HCT116 (cell line): Measurements from ENCODE around the gene NCOA6. TPM values are rescaled to one million over a fixed set of nuclear protein-coding genes. Genes with fewer than 3 reads are reported as not detected.

ENCODE experiments used
- ATAC-seq: fragments of 200-7000 bp; cut with Tn5 transposase; 2 replicates; pipeline ENCODE4 v1.9.1; 2020; ENCODE audit warnings: mild to moderate bottlenecking, moderate library complexity
- BruUV-seq: library from RNA; stranded (reverse); fragments of 400-500 nt; replicated peaks from 2 replicates; lab custom pipeline; 2021; lab: Mats Ljungman, UMichigan
- CTCF ChIA-PET: fragments of 300-600 bp; sonication (Branson Sonifier 250); formaldehyde crosslinking; loops from one replicate; lab custom pipeline; 2021; ENCODE audit warnings: antibody characterized with exemption; lab: Charles Lee
- POLR2A ChIA-PET: fragments of 300-600, 350-600 bp; sonication (Branson Sonifier 250); formaldehyde crosslinking; loops from one replicate; lab custom pipeline; 2021; ENCODE audit warnings: antibody characterized with exemption; lab: Charles Lee
- RAD21 ChIA-PET, 2 experiments: fragments of 300-600 bp; sonication (Branson Sonifier 250); formaldehyde crosslinking; loops; one replicate each; lab custom pipeline; 2023; ENCODE audit warnings: low total read pairs in 2 of 2; ENCODE audit not compliant: uncharacterized antibody in 2 of 2, unreplicated experiment in 2 of 2, low non-redundant PET in 1 of 2; lab: Charles Lee
- DNase-seq: peaks from one replicate; pipeline ENCODE4 v3.0.0-alpha.2; 2010; ENCODE audit warnings: low read depth, low spot score
- H2AFZ ChIP-seq: fragments of 200-600 bp; shearing (Covaris generic), sonication (generic); 2 replicates; pipeline ENCODE4 v1.6.1; 2017; ENCODE audit warnings: low read depth, mixed run types, mixed read lengths, antibody characterized with exemption, low read length; ENCODE audit not compliant: poor library complexity, severe bottlenecking
- H3K27ac ChIP-seq: 2 replicates; pipeline ENCODE4 v1.5.1; 2012; ENCODE audit warnings: low read depth, low read length
- H3K27me3 ChIP-seq: fragments of 200-600 bp; sonication (generic); 2 replicates; pipeline ENCODE4 v1.6.1; 2016; ENCODE audit warnings: mixed run types, low read length, mixed read lengths; ENCODE audit not compliant: insufficient read depth
- H3K36me3 ChIP-seq, 2 experiments: fragments of 200-500 bp in 1 of 2; fragments of 200-600 bp in 1 of 2; sonication (Bioruptor generic) in 1 of 2; sonication (generic) in 1 of 2; 2 replicates each; pipeline versions ENCODE4 v1.5.1 to v1.6.1; 2014 to 2016; ENCODE audit warnings: low read length in 2 of 2, inconsistent platforms in 1 of 2, mixed read lengths in 1 of 2, mixed run types in 1 of 2; ENCODE audit not compliant: insufficient read depth in 2 of 2, control insufficient read depth in 1 of 2
- H3K4me1 ChIP-seq, 2 experiments: fragments of 200-600 bp in 1 of 2; sonication (generic) in 1 of 2; 2 replicates each; pipeline versions ENCODE4 v1.5.1 to v1.6.1; 2012 to 2017; ENCODE audit warnings: low read length in 2 of 2, inconsistent platforms in 1 of 2, mild to moderate bottlenecking in 1 of 2, mixed read lengths in 1 of 2, mixed run types in 1 of 2, moderate library complexity in 1 of 2; ENCODE audit not compliant: insufficient read depth in 2 of 2, control insufficient read depth in 1 of 2
- H3K4me2 ChIP-seq: fragments of 200-600 bp; sonication (generic); 2 replicates; pipeline ENCODE4 v1.6.1; 2017; ENCODE audit warnings: mixed run types, low read length, mixed read lengths
- H3K4me3 ChIP-seq, 2 experiments: fragments of 200-600 bp in 1 of 2; sonication (generic) in 1 of 2; replicated peaks in 1 of 2; 2 replicates each; pipeline ENCODE4 v1.5.1; 2011 to 2016; ENCODE audit warnings: low read length in 2 of 2, control low read depth in 1 of 2, low read depth in 1 of 2, mild to moderate bottlenecking in 1 of 2, mixed read lengths in 1 of 2, mixed run types in 1 of 2
- H3K79me2 ChIP-seq: fragments of 200-600 bp; sonication (generic); 2 replicates; pipeline ENCODE4 v1.6.1; 2017; ENCODE audit warnings: mild to moderate bottlenecking, mixed run types, low read length, moderate library complexity, mixed read lengths; ENCODE audit not compliant: insufficient read depth
- H3K9ac ChIP-seq: fragments of 200-600 bp; sonication (generic); 2 replicates; pipeline ENCODE4 v1.6.1; 2016; ENCODE audit warnings: low read length, mixed read lengths
- H3K9me2 ChIP-seq: fragments of 200-600 bp; sonication (generic), shearing (Covaris generic); 2 replicates; pipeline ENCODE4 v1.6.1; 2017; ENCODE audit warnings: mixed run types, mild to moderate bottlenecking, moderate library complexity; ENCODE audit not compliant: insufficient read depth
- H3K9me3 ChIP-seq, 2 experiments: fragments of 200-500 bp in 1 of 2; fragments of 200-600 bp in 1 of 2; sonication (Bioruptor generic) in 1 of 2; sonication (generic) in 1 of 2; 2 replicates each; pipeline ENCODE4 v1.6.1; 2014 to 2017; ENCODE audit warnings: low read length in 2 of 2, mixed read lengths in 2 of 2, inconsistent platforms in 1 of 2, low read depth in 1 of 2, mild to moderate bottlenecking in 1 of 2, mixed run types in 1 of 2, moderate library complexity in 1 of 2; ENCODE audit not compliant: control insufficient read depth in 1 of 2, insufficient read depth in 1 of 2
- H4K20me1 ChIP-seq: fragments of 200-600 bp; sonication (generic), shearing (Covaris generic); 2 replicates; pipeline ENCODE4 v1.6.1; 2017; ENCODE audit warnings: mixed run types, mild to moderate bottlenecking, moderate library complexity; ENCODE audit not compliant: insufficient read depth
- CEBPB ChIP-seq: IDR thresholded peaks from 2 replicates; pipeline ENCODE4 v1.6.1; 2012; ENCODE audit warnings: low read depth
- EGR1 ChIP-seq: IDR thresholded peaks from 2 replicates; pipeline ENCODE4 v1.6.1; 2012; ENCODE audit warnings: low read depth
- EZH2phosphoT487 ChIP-seq: fragments of 200-600 bp; IDR thresholded peaks from 2 replicates; pipeline ENCODE4 v1.6.1; 2018; ENCODE audit warnings: antibody characterized with exemption, borderline replicate concordance
- POLR2AphosphoS5 ChIP-seq: IDR thresholded peaks from 2 replicates; pipeline ENCODE4 v1.6.1; 2011; ENCODE audit warnings: mild to moderate bottlenecking, low read depth, low read length, moderate library complexity
- RAD21 ChIP-seq: IDR thresholded peaks from 2 replicates; pipeline ENCODE4 v1.6.1; 2012; ENCODE audit warnings: low read depth, mild to moderate bottlenecking
- SIN3A ChIP-seq: IDR thresholded peaks from 2 replicates; pipeline ENCODE4 v1.6.1; 2012; ENCODE audit warnings: low read depth
- SP1 ChIP-seq: IDR thresholded peaks from 2 replicates; pipeline ENCODE4 v1.6.1; 2012; ENCODE audit warnings: low read depth
- intact Hi-C: fragments of 100-400 bp; cut with micrococcal nuclease; formaldehyde crosslinking; loops from 2 replicates; pipeline ENCODE4 v1.10.0; 2022
- total RNA-seq: library from RNA; stranded (reverse); gene quantifications from one replicate; pipeline ENCODE4 v1.2.1, GENCODE V29; 2021; ENCODE audit not compliant: unreplicated experiment
- TF ChIP-seq, protein P1 (sequence below): IDR thresholded peaks from 2 replicates; pipeline ENCODE4 v1.6.1; 2012; ENCODE audit warnings: low read depth
- TF ChIP-seq, protein P2 (sequence below): IDR thresholded peaks from 2 replicates; pipeline ENCODE4 v1.6.1; 2011; ENCODE audit warnings: mild to moderate bottlenecking, low read length, moderate library complexity; ENCODE audit not compliant: insufficient replicate concordance; ENCODE audit errors: extremely low read depth
- TF ChIP-seq, protein P3 (sequence below): IDR thresholded peaks from 2 replicates; pipeline ENCODE4 v1.6.1; 2012
- TF ChIP-seq, protein P4 (sequence below): IDR thresholded peaks from 2 replicates; pipeline ENCODE4 v1.6.1; 2012

NCOA6 gene
- total RNA-seq, 1 experiment from 2014 or later: 24.8 TPM

DNA sequence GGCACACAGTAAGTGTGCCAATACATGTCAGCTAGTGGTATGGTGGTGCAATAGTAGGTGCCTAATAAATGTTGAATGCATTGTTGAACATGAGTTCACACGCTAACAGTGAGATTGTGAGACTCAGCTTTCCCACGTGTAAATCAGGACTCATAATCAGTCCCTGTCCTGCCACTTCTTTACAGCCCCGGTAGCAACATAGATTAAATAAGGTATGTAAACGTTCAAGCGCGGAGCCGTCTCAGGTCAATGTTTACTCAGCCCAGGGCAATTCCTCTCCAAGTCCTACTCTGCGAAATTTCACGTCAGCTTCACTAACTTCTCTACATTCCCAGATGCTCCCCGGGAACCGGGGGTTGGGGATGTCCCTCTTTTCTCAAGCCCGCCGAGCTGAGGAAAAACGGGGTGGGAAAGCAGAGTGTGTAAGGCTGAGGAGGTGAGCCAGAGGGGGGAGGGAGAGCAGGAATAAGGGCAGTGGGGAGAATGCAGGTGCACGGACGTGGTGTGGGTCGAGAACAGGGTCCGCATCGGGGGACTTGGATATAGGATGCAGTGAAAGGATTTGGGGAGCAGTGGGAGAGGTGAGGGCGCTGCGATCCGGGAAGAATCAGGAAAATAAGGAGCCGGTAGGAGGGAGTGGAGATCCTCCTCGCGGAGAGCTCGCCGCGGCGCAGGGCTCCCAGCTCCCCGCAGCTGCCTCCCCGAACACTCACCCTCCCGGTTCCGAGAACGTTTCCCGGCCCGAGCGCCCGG lies 121.9 kb downstream of the NCOA6 start:
- Histone ChIP-seq H3K4me1 (peaks cover 21 to 40% of the 10 kb centered on the region in 2 experiments), H3K9ac (peak overlapping the region; percentile 81), H3K36me3 (no peaks in the 10 kb centered on the region), H3K9me2 (no peaks in the 10 kb centered on the region), H2AFZ (peak overlapping the region; percentile 92), H3K9me3 (no peaks in the 10 kb centered on the region), H3K27me3 (no peaks in the 10 kb centered on the region), H3K4me3 (peak overlapping the region; percentile 57 to 77), H3K27ac (no peak overlapping the region), H3K79me2 (no peaks in the 10 kb centered on the region), H3K4me2 (peak overlapping the region; percentile 99), H4K20me1 (no peaks in the 10 kb centered on the region)
- CTCF ChIA-PET: interaction anchor here (2.0 kb wide), 1 partner anchor 66 kb away, joined by 6 read pairs; no protein-coding TSS in a partner anchor
- BruUV-seq: TSS peak; percentile 83
- POLR2A ChIA-PET: interaction anchor here (1.6 kb wide), 1 partner anchor 9 kb away, joined by 4 read pairs; no protein-coding TSS in a partner anchor
- TF ChIP-seq POLR2AphosphoS5 (peak; percentile 24; the same call in 1 of the 2 replicates), EGR1 (no peak)
- peak; percentile 22 for ATAC-seq
- intact Hi-C loops: no loop called here
- DNase-seq: no peak
- RAD21 ChIA-PET: interaction anchor here in 1 of 2 experiments (0.6 kb wide), 2 partner anchors 159 to 252 kb away, joined by 3 read pairs; no protein-coding TSS in a partner anchor

DNA sequence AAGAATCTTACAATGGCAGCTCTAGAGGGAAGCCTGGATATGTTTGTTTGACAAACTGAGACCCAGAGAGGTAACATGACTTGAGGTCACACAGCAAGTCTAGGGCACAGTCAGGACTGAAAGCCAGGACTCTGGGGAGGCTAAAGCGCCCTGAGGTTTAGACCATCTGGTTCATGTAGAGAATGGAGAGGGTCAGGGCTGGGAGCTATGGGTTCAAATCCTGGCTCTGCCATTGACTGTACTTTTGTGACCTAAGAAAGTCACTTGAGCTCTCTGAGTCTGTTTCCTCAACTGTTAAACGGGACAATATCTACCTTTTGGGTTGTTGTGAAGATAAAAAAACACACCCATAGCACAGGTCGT lies 122.4 kb downstream of the NCOA6 start:
- Histone ChIP-seq H4K20me1 (no peaks in the 10 kb centered on the region), H3K9ac (0 out of 2 replicates have a peak overlapping the region, but pooled peaks have one; percentile 81), H3K9me3 (no peaks in the 10 kb centered on the region), H3K4me3 (peak overlapping the region in 1 of 2 experiments; percentile 77; a peak in 3 of 4 replicates), H3K4me2 (peak overlapping the region; percentile 99), H3K27ac (no peak overlapping the region), H3K9me2 (no peaks in the 10 kb centered on the region), H3K36me3 (no peaks in the 10 kb centered on the region), H3K79me2 (no peaks in the 10 kb centered on the region), H2AFZ (no peak overlapping the region), H3K27me3 (no peaks in the 10 kb centered on the region), H3K4me1 (peaks cover 21 to 35% of the 10 kb centered on the region in 2 experiments)
- ChIA-PET RAD21 (interaction anchor here in 1 of 2 experiments (0.6 kb wide), 1 partner anchor 253 kb away, joined by 3 read pairs; no protein-coding TSS in a partner anchor), POLR2A (interaction anchor here (1.6 kb wide), 1 partner anchor 10 kb away, joined by 4 read pairs; no protein-coding TSS in a partner anchor), CTCF (interaction anchor here (2.0 kb wide), 1 partner anchor 67 kb away, joined by 6 read pairs; no protein-coding TSS in a partner anchor)
- no TSS peak for BruUV-seq
- DNase-seq (no peak), ATAC-seq (no peak)
- intact Hi-C loops: no loop called here
- TF ChIP-seq, protein P1, sequence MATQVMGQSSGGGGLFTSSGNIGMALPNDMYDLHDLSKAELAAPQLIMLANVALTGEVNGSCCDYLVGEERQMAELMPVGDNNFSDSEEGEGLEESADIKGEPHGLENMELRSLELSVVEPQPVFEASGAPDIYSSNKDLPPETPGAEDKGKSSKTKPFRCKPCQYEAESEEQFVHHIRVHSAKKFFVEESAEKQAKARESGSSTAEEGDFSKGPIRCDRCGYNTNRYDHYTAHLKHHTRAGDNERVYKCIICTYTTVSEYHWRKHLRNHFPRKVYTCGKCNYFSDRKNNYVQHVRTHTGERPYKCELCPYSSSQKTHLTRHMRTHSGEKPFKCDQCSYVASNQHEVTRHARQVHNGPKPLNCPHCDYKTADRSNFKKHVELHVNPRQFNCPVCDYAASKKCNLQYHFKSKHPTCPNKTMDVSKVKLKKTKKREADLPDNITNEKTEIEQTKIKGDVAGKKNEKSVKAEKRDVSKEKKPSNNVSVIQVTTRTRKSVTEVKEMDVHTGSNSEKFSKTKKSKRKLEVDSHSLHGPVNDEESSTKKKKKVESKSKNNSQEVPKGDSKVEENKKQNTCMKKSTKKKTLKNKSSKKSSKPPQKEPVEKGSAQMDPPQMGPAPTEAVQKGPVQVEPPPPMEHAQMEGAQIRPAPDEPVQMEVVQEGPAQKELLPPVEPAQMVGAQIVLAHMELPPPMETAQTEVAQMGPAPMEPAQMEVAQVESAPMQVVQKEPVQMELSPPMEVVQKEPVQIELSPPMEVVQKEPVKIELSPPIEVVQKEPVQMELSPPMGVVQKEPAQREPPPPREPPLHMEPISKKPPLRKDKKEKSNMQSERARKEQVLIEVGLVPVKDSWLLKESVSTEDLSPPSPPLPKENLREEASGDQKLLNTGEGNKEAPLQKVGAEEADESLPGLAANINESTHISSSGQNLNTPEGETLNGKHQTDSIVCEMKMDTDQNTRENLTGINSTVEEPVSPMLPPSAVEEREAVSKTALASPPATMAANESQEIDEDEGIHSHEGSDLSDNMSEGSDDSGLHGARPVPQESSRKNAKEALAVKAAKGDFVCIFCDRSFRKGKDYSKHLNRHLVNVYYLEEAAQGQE: no peak
- TF ChIP-seq, protein P2, sequence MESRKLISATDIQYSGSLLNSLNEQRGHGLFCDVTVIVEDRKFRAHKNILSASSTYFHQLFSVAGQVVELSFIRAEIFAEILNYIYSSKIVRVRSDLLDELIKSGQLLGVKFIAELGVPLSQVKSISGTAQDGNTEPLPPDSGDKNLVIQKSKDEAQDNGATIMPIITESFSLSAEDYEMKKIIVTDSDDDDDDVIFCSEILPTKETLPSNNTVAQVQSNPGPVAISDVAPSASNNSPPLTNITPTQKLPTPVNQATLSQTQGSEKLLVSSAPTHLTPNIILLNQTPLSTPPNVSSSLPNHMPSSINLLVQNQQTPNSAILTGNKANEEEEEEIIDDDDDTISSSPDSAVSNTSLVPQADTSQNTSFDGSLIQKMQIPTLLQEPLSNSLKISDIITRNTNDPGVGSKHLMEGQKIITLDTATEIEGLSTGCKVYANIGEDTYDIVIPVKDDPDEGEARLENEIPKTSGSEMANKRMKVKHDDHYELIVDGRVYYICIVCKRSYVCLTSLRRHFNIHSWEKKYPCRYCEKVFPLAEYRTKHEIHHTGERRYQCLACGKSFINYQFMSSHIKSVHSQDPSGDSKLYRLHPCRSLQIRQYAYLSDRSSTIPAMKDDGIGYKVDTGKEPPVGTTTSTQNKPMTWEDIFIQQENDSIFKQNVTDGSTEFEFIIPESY: no peak
- no peak for TF ChIP-seq EZH2phosphoT487
- no peak for TF ChIP-seq POLR2AphosphoS5
- no peak for TF ChIP-seq CEBPB
- no peak for TF ChIP-seq SP1
- TF ChIP-seq, protein P3, sequence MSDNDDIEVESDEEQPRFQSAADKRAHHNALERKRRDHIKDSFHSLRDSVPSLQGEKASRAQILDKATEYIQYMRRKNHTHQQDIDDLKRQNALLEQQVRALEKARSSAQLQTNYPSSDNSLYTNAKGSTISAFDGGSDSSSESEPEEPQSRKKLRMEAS: no peak
- no peak for TF ChIP-seq RAD21
- no peak for TF ChIP-seq SIN3A
- TF ChIP-seq, protein P4, sequence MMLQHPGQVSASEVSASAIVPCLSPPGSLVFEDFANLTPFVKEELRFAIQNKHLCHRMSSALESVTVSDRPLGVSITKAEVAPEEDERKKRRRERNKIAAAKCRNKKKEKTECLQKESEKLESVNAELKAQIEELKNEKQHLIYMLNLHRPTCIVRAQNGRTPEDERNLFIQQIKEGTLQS: no peak
